ENCODE measurements around the gene TRPV5. TPM values are rescaled to one million over a fixed set of nuclear protein-coding genes. Genes with fewer than 3 reads are reported as not detected.
A peak's percentile ranks its signal among the peaks of the same experiment; 100 is the strongest.

The TRPV5 gene
- total RNA-seq, 6 experiments from 2014 or later: not detected

- no peak overlapping the region for H3K4me3 ChIP-seq
- DNase-seq (peak in 2 of 3 donors; percentile 32 to 36), ATAC-seq (no peak)
- H3K9me3 ChIP-seq: no peaks in the 10 kb centered on the region
- H3K27ac ChIP-seq: no peak overlapping the region
- WGBS (ENCODE audit: insufficient coverage, low coverage, low lambda C conversion rate, missing lambda C conversion rate): 77% methylated on average over 7 of the region's 7 CpGs
- TF ChIP-seq POLR2A (IDR thresholded peaks at IDR 0.05): no peak
- TF ChIP-seq, protein P1, sequence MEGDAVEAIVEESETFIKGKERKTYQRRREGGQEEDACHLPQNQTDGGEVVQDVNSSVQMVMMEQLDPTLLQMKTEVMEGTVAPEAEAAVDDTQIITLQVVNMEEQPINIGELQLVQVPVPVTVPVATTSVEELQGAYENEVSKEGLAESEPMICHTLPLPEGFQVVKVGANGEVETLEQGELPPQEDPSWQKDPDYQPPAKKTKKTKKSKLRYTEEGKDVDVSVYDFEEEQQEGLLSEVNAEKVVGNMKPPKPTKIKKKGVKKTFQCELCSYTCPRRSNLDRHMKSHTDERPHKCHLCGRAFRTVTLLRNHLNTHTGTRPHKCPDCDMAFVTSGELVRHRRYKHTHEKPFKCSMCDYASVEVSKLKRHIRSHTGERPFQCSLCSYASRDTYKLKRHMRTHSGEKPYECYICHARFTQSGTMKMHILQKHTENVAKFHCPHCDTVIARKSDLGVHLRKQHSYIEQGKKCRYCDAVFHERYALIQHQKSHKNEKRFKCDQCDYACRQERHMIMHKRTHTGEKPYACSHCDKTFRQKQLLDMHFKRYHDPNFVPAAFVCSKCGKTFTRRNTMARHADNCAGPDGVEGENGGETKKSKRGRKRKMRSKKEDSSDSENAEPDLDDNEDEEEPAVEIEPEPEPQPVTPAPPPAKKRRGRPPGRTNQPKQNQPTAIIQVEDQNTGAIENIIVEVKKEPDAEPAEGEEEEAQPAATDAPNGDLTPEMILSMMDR (IDR thresholded peaks at IDR 0.05): no peak
- no peaks in the 10 kb centered on the region for H3K36me3 ChIP-seq
- intact Hi-C loops (cut with DNase I): no loop called here
- H3K4me1 ChIP-seq: no peaks in the 10 kb centered on the region
- no peaks in the 10 kb centered on the region for H3K27me3 ChIP-seq
Observed at GRCh38 chr7:142897691-142898090, 35.9 kb downstream of the TRPV5 start.

- TF ChIP-seq POLR2A (IDR thresholded peaks at IDR 0.05): no peak
- TF ChIP-seq, protein P1 (IDR thresholded peaks at IDR 0.05): no peak
- ATAC-seq (no peak), DNase-seq (peak in 1 of 3 donors; percentile 18)
- Histone ChIP-seq H3K4me3 (no peak overlapping the region), H3K4me1 (no peaks in the 10 kb centered on the region), H3K27ac (no peak overlapping the region), H3K9me3 (no peaks in the 10 kb centered on the region), H3K27me3 (no peaks in the 10 kb centered on the region), H3K36me3 (no peaks in the 10 kb centered on the region)
- intact Hi-C loops (cut with DNase I): no loop called here
- 74% methylated on average over 3 of the region's 3 CpGs for WGBS (ENCODE audit: insufficient coverage, low coverage, low lambda C conversion rate, missing lambda C conversion rate)
Observed at GRCh38 chr7:142896741-142897379, 36.7 kb downstream of the TRPV5 start.

- no peak for ATAC-seq
- DNase-seq: peak in 1 of 3 donors; percentile 1
- Histone ChIP-seq H3K27ac (no peak overlapping the region), H3K27me3 (no peaks in the 10 kb centered on the region), H3K36me3 (no peaks in the 10 kb centered on the region), H3K9me3 (no peaks in the 10 kb centered on the region), H3K4me3 (no peak overlapping the region), H3K4me1 (no peaks in the 10 kb centered on the region)
- intact Hi-C loops (cut with DNase I): no loop called here
- 78% methylated on average over 3 of the region's 3 CpGs for WGBS (ENCODE audit: insufficient coverage, low coverage, low lambda C conversion rate, missing lambda C conversion rate)
- TF ChIP-seq, protein P1 (IDR thresholded peaks at IDR 0.05): no peak
- no peak for TF ChIP-seq POLR2A (IDR thresholded peaks at IDR 0.05)
Observed at GRCh38 chr7:142896151-142896550, 37.4 kb downstream of the TRPV5 start.

GRCh38 chr7:142894985-142895593 lies 38.5 kb downstream of the TRPV5 start:
- no peaks in the 10 kb centered on the region for H3K27me3 ChIP-seq
- ATAC-seq (no peak), DNase-seq (peak in 1 of 3 donors; percentile 14)
- H3K4me1 ChIP-seq: no peaks in the 10 kb centered on the region
- 50% methylated on average over 4 of the region's 6 CpGs for WGBS (ENCODE audit: insufficient coverage, low coverage, low lambda C conversion rate, missing lambda C conversion rate)
- H3K36me3 ChIP-seq: no peaks in the 10 kb centered on the region
- no peak overlapping the region for H3K27ac ChIP-seq
- H3K9me3 ChIP-seq: no peaks in the 10 kb centered on the region
- intact Hi-C loops (cut with DNase I): no loop called here
- TF ChIP-seq POLR2A (IDR thresholded peaks at IDR 0.05): no peak
- TF ChIP-seq, protein P1 (IDR thresholded peaks at IDR 0.05): no peak
- H3K4me3 ChIP-seq: no peak overlapping the region
